NCI-H226 (cell line): ENCODE measurements around the gene NEDD8.

Experiments used
- DNase-seq: peaks from one replicate; pipeline ENCODE4 v3.0.0-alpha.2; 2015

NEDD8 gene

DNA sequence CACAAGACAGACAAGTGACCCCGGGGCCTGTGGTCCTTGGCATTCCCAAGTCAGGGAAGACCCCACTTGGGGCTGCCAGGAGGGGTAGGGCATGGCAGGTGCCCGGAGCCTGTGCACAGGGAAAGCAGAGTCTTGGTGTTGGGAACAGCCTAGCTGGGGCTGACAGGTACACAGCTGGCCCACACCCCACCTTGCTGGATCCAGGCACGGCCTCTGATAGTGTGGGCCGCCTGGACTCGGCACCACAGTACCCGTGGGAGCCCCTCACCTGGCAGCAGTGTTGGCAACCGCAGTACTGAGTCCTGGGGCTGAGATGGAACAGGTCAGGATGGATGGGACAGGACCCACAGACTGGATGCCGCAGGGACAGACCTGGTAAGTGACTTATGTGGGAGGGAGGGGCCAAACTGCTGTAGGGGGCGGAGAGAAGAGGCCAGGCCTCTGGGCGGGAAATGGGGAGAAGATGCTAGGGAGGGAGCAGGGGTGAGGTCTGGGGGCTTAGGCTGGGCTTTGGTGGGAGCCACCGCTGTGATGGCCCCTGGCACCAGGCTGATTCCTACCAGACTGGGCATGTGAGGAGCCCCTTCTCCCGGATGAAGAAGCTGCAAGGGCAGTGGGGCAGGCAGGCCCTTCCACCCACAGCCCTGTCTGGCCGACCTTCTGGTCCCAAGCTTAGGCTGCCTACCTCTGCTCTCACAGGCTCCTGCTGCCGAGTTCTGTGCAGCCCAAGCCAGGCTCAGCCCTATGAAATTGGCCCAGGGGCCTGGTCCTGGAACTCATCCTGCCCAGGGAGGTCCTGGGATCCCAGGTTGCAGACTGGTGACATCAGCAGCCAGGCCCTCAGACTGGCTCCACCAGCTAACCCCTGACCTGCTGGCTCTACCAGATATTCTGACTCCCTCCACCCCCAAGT is 30.9 kb upstream of the NEDD8 start, which contains the start of gene TGM1:
TSS of gene TGM1 (minus strand) at position 357 of the 913 bp plus-strand sequence. CDS start 825 bp downstream, outside the sequence.
- no peak for DNase-seq

DNA sequence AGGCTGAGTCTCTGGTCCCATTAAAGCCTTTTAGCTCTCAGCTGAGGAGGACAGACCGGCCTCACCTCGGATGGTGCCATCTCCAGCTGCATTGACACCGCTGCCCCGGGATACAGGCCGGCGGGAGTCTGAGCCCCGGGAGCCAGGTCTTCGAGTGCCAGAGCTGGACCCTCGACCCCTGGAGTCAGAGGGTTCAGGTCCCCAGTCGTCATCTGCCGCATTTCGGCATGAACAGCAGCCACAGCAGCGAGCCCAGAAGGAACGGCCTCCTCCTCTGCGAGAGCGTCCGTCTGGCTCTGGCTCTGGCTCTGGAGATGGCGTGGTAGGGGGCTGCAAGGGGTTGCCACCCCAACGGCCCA is 29.8 kb upstream of the NEDD8 start:
- DNase-seq = no peak

DNA sequence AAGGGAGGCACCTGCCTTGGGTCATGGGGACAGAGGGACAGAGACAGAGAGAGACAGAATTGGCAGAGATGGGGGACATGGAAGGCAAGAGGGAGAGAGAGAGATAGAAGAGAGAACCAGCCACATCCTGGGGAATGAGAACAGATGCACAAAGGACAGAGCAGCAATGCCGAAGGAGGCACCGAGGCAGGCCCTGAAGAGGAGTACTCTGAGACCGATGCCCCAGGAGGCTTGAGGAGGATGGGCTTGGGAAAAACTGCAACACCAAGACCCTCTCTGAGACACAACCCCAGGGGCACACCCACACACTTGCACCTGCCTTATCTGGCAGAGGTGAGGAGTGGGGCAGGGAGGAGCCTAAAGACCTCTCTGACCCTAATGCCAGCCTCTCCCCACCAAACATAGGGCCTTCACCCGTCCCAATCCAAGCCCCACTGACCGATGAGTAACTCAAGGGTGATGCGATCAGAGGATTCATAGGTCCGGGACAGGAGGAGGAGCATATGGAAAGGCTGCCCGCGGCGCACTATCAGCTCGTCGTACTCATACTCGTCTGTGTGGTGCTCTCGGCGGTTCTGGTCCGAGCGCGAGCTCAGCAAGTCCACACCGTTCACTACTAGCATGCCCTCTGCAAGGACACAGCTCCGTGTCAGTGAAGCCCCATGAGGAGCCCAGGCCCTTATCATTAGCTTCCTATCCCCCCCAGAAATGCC is 29.2 kb upstream of the NEDD8 start:
- DNase-seq = no peak

DNA sequence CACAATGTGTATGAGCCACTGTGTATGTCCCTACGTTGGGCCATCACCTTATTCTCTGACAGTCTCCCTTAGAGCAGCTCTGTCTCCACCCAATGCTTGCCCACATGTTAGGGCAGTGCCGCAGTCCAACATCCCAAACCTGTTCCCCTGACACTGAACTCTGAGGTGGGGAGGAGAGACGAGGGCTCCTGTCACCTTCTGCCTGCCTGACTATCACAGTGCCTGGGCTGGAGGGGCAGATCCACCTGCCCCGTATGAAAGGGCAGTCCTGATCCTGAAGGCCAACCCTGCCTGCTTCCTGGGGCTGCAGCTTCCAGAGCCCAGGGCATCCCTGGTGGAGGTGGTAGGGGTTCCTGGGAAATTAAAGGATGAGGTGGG is 28.6 kb upstream of the NEDD8 start:
- DNase-seq = no peak

DNA sequence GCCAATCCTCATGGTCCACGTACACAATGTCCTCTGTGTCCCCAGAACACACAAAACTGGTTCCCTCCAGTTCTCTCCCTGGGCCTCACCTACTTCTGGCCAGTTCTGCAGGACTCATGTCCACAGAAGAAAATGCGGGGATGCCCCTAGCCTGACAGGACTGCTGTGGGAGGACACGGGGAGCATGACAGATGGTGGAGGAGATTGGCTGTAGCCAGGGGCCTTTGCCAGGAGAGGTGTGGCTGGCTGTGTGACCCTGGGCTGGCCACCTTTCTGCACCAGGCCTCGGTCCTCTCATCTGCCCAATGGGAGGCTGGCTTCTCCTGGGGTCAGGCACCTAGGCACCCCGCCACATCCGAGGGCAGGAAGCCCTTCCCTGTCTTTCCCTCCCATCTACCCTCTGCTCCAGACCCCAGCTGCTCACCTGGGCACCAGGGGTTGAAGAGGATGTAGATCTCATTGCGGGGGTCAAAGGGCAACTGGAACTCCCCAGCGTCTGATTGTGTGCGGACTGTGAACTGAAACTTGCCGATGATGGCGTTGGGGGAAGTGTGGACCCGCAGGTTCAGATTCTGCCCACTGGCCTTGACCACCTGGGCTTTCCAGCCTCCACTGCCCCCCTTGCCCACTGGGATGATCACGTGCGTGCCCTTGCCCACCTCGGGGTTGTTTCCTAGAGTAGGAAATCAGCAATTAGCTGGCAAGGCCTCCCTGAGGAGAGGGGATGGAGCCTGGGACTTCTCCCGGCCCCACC is 28.0 kb upstream of the NEDD8 start:
- no peak for DNase-seq

DNA sequence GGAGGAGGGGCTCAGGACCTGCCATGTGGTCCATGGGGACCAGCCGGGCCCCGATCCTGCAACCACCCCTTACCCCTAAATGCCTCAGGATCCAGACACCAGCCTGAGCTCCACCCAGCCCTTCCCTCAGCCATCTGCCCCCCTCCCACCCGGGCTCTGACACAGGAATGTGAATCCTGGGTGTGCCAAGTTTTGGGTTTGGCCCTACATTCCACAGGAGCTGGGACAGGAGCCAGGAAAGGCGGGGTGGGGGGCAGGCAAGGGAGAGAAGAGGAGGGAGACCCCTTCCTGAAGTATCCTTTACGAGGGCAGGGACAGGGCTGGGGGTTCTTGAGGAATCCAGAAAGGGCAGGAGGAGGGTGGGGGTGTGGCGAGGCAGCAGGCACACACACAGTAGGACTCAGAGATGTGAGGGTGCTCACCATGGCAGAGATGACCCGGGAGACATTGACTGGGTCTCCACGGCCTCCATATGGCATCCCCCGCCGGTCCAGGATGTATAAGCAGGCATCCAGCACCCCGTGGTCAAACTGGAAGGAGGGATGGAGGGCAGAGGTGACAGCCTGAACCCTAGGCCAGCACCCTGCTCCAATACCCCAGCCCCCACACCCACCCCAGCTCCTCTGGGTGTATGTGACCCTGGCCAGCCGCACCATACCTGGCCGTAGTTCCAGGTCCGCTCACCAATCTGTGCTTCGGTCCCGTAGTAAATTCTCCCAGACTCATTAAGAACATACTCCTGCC is 27.3 kb upstream of the NEDD8 start:
- DNase-seq = peak; percentile 80

DNA sequence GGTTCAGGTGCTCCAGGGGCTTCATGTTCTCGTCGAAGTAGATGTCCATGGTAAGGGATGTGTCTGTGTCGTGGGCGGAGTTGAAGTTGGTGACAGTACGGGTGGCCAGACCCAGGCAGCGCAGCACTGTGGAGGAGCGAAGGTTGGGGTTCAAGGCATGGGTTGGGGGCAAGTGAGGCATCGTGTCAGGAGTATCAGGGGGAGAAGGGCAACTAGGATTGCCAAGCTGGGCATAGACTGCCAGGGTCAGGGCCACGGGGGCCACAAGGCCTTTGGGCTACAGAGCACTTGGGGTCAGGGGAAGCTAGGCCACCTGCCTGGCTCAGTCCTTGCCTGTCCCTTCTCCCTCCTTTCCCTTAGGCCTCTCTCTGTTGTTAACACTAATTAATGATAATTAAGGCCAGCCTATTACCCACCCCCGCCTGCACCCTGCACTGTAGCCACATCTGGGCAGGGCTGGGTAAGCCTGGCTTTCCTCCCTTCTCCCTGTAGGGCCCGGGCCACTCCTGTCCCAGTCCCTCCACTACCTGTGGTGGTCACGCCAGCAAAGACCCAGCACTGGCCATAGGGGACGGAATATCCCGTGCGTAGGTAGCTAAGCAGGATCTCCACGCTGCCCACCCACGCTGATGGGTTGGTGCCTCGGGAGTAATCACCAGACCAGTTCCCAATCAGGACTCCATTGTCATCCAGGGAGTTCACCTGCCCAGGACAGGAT is 26.5 kb upstream of the NEDD8 start:
- DNase-seq = no peak

DNA sequence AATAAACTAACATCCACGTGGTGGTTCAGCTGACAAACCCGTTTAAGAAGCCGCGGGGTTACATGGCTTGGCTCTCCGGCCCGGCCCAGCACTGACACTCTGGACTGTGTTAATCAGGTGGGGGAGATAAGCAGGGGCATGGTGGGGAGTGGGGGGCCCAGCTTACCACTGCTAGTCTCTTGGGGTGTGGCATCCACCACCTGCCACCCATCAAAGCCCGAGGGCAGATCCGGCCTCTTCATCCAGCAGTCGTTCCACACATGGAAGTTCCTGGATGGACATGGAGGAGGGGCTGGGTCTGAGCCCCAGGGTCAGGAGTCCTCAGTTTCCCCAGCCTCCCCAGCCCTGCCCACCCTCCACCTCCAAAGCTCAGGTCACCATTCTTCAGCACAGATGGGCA is 26.0 kb upstream of the NEDD8 start:
- DNase-seq = no peak

DNA sequence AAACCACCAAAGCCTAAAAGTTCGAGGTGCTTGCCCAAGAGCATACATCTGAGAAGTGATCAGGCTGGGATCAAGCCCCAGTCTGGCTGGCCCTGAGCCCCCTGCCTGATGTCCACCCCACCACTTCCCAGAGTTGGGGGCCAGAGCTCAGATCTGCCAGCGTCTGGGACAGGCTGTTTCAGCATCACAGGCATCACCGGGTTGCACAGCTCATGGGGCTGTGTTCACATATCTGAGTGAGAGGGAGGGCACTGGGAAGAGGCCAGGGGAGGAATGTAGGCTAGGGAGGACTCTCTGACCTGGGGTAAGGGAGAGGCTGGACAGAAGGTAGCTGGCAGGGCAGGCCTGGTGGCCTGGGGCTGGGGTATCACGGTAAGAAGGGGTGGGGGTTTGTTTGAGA is 24.8 kb upstream of the NEDD8 start:
- DNase-seq = no peak

DNA sequence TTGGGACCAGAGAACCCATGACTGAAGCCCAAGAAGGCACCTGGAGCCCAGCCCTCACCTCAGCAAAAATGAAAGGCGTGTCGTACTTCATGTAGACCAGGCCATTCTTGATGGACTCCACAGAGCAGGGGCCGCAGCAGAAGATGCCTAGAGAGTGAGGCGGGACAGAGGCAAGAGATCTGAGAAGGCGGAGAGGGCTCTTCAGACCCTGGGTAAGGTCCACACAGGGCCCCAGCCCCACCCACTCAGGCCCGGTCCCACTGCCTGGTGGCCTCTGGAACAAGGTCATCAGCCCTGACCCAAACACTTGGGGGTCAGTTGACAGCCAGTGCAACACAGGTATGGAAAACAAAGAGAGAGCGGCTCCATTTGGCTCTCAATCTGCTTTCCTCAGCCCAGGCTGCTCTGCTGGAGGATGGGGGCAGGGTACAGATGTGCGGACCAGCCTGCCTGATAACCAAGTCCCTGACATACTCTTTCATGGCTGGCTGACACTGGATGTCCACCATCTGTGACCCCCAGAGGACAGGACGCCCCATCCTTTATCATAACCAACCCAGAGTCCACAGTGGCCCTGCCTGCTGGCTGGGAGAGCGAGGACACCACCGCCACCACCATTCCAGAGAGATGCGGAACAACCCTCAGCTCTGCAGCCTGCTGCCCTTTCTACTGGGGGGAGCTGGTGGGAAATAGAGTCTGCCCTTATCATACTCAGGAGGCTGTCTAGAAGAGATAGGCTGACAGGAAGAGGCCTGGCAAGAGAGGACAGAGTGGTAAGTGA is 24.0 kb upstream of the NEDD8 start:
- no peak for DNase-seq

DNA sequence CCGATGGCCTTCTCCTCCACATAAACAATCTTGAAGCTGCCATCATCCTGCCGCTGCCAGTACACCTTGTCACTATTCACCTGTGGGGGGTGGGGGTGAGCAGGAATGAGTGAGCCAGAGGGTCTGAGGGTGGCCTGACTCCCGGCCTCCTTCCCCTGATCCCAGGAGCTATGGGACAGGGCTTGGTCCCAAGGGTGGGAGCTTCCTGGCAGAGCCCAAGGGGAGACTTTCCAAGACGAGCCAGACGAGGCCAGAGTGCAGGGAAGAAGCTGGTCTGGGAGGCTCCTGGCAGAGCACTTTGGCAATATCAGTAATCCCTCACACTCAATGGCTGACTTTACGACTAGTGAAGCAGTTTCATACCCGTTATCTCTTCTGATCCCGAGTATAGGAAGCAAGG is 23.3 kb upstream of the NEDD8 start:
- no peak for DNase-seq

DNA sequence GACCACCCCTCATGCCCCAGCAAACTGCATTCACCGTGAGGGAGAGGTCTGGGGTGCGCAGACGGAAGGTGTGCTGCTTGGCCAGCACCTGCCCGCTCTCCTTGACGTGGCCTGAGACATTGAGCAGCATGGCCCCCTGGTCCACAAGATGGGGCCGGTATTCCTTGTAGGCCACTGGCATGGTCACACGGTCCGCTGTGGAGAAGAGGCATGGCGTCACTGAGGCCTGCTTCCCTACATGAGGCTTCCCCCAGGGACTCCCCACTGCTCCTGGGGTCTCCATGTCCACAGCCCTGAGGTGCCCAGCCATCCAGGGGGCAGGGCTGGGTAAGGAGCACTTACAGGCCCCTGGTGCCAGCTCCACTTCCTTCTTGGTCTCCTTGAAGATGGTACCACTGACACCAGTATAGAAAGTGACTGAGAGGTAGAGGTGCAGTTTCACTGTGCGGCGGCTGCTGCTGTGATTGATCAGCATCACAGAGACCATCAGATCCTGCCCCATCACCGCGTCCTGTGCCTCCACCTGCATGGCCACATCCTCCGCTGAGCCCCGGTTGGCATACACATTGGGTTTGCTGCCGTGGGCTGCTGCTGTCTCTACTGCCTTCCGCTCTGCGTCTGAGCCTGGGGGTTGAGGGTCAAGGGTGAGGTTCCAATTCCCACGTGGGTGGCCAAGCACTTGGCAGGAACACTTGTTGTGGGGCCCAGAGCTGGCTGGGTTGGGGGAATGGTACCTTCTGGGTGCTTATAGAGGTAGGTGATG is 22.6 kb upstream of the NEDD8 start:
- DNase-seq = no peak

DNA sequence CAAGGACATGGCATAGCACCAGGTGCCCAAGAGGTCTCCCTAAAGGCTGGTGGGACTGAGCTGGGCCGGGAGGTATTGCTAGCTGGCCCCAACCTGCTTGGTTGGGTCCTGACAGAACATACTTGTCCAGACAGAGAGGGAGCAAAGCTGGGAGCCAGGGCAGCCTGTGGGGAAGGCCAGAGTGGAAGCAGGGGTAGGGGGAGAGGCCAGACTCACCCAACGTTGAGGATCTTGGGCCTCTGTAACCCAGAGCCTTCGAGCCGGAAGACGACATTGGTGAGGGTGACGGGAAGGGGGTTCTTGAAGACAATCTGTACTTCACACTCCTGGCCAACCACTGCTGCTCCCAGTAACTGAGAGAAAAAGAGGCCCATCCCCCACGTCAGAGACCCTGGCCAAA is 21.8 kb upstream of the NEDD8 start:
- no peak for DNase-seq

DNA sequence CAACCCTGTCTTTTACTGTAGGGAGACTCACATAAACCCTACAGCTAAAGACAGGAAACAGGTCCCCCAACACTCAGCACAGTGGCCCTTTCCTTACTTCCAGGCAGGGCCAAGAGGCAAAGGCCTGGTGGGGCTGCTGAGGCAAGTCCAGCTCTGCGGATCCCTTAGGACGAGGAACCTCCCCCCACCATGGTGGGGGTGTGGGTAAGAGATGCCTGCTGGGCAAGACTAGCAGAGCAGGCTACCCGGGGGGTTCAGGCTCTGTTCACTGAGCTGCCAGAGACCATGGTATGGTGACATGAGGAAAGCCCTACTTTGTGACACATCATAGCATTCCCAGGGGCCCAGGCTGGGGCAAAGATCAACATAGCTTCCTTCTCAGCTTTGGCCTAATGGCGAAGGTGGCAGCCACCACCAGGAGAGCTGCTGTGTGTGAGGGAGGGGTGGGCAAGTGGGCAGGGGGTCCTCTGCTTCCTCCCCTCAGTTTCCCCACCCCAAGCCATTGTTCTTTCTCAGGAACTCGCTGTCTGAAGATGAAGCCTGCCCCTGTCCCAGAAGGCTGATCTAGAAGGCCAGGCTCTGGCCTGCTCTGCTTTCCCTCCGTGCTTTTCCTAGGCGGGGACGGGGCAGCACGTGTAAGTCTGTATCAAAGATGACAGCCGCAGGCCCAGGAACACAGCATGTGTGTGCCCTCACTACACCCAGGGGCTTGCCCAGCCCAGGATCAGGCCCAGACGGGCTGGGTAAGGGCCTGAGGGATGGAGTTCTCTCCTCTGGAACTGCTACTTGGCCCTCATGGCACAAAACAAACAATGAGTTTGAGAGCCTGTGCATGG is 20.3 kb upstream of the NEDD8 start:
- DNase-seq = no peak

DNA sequence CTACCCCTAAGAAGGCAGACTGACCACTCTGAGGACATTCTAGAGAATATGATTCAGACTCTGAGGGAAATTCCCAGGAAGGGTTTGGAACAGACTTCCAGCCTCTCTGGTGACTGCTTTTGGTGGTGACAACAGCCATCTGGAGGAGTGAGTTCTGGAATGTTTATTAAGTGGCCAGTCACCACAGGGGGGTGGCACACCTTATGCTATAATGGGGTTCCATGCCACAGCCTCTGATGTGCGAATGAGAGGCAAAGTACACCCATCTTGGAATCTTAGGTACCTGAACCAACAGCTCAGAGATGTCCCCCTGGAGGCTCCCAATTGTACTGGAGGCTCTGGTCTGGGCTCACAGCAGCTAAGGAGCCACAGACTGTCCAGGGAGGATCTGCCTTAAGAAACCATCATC is 19.7 kb upstream of the NEDD8 start:
- DNase-seq = peak; percentile 16

DNA sequence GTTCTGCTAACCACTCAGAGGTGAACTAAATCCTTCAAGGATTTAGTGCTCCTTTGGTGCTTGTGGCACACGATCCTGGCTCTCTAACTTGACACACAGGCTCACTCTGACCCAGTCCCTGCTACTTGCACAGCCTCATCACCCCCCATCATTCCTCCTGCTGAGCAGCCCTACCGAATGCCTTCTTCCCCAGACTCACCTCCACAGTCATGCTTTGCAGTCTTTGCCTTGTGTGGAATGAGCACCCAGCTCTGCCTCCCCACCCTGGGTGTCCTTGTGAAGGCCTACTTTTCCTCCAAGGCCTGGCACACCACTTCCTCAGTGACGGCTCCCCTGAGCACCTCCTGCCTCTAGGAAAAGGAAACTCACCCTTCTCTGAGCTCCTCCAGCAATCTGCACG is 18.2 kb upstream of the NEDD8 start:
- DNase-seq = no peak

DNA sequence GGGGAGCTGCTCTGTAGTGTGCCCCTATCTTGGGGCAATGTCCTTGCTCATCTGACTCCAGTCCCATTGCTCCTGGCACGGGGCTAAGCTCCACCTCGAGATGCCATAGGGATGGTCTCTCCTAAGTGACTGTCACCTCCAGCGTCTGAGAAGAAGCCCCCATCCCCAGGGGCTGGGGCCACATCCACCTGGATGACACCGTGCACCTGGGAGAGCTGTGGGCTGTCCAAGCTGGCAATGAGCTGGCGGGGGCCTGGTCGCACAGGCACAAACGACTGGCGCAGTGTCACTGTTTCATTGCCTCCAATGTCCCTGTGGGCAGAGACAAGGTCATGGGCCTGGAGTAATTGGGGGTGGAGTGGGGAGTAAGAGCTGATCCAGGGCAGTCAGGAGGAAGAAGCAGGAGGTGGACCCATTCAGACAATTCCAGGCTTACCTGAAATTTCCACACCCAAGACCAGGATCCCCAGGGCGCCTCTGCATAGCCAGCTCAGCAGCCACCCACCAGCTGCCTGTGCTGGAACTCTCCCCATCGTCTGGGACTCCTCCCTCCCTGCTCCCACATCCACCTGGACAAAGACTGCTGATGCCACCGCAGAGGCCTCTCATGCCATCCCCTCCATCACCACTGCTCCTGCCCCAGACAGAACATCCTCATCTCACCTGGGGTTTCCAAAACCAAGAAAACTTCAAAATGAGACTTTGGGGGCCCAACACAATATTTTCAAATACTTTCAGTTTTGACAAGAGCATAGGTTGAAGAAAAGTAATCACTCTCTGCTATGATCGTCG is 17.3 kb upstream of the NEDD8 start:
- DNase-seq = no peak

DNA sequence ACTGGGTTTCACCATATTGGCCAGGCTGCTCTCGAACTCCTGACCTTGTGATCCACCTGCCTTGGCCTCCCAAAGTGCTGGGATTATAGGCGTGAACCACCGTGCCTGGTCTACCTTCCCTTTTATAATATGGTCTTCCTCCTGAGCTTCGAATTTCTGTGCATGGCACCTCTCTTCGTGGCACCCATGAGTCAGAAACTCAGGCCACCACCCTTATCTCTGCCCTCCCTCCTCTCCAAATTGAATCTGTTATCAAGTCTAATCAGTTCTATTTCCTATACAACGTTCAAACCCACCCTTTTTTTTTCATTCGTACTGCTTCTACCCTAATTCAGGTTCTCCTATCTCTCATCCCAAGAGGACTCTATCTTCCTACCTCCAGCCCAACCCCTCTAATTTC is 15.3 kb upstream of the NEDD8 start:
- DNase-seq = no peak

DNA sequence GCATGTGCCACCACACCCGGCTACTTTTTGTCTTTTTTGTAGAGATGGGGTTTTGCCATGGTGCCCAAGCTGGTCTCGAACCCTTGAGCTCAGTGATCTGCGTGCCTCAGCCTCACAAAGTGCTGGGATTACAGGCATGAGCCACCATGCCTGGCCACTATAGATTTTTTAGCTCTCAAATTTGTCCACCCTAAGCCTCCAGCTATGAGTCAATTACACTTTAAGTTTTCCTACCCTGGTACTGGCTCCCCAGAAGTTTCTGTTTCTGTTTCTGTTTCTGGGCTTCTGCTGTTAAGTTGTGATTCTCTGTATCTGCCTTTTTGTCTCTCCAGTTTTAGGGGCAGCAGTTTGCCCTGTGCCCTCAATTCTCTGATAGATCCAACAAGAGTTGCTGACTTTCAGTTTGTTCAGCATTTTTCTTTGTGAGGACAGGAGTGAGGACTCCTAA is 14.6 kb upstream of the NEDD8 start:
- DNase-seq = no peak
